Psoas muscle (tissue), 8 donors: ENCODE data around the gene TMEM163. TPM values are rescaled to one million over a fixed set of nuclear protein-coding genes. Genes with fewer than 3 reads are reported as not detected.

Source experiments
- ATAC-seq, 4 donors: fragments of 200-7000 bp; cut with Tn5 transposase; one replicate each; pipeline ENCODE4 v1.9.1; 2020; ENCODE audit warnings: moderate library complexity in 3 of 4, mild to moderate bottlenecking in 2 of 4
- DNase-seq, 2 donors: peaks; one replicate each; pipeline ENCODE4 v3.0.0-alpha.2; 2020
- H3K27ac ChIP-seq: fragments of 200-600 bp; one replicate; pipeline ENCODE4 v1.8.0; 2022
- H3K27me3 ChIP-seq, 3 donors: fragments of 200-600 bp in 1 of 3; one replicate each; pipeline versions ENCODE4 v1.6.1 to v1.8.0; 2013 to 2022; ENCODE audit warnings: low read length in 2 of 3, mild to moderate bottlenecking in 2 of 3, moderate library complexity in 1 of 3; ENCODE audit not compliant: insufficient read depth in 3 of 3
- H3K36me3 ChIP-seq, 2 donors: fragments of 200-600 bp in 1 of 2; one replicate each; pipeline versions ENCODE4 v1.6.1 to v1.8.0; 2013 to 2022; ENCODE audit warnings: low read depth in 1 of 2, mild to moderate bottlenecking in 1 of 2, moderate library complexity in 1 of 2; ENCODE audit not compliant: insufficient read depth in 1 of 2
- H3K4me1 ChIP-seq: fragments of 200-600 bp; one replicate; pipeline ENCODE4 v1.8.0; 2022
- H3K4me3 ChIP-seq: fragments of 200-600 bp; one replicate; pipeline ENCODE4 v1.8.0; 2022; ENCODE audit warnings: mild to moderate bottlenecking
- H3K9me3 ChIP-seq: fragments of 200-600 bp; one replicate; pipeline ENCODE4 v1.8.0; 2022
- WGBS, 3 donors: extraction: QIAGEN DNeasy Blood & Tissue Kit; methylation state at CpG; one replicate each; pipeline versions ENCODE4 v1.1.6 to v1.1.7; 2013; 5-methylcytosine and 5-hydroxymethylcytosine counted together
- intact Hi-C, 2 donors: fragments of 100-400 bp; cut with DNase I; formaldehyde crosslinking; loops; one replicate each; pipeline versions ENCODE4 v1.11.0 to v1.14.2; 2022
- polyA plus RNA-seq, 3 donors: library from polyadenylated mRNA; stranded (reverse); fragments of 200-250 nt; gene quantifications; one replicate each; pipeline ENCODE4 v1.2.3, GENCODE V29; 2013
- total RNA-seq, 4 donors: library from RNA; stranded (reverse); fragmentation: NEBNext Ultra II Directional in 2 of 4; extraction: Animal tissue kit (Norgen Biotek cat#: 25700) in 2 of 4; gene quantifications; one replicate each; pipeline versions ENCODE4 v1.2.1 to v1.2.4, GENCODE V29; 2021 to 2023
- TF ChIP-seq, protein P1 (sequence below): fragments of 200-600 bp; IDR thresholded peaks from one replicate; pipeline ENCODE4 v1.8.0; 2022; ENCODE audit warnings: antibody characterized with exemption
- donor health status: healthy with polysubstance abuse.
- donor health status: DM: no; HTN: no; CAD: no; lungs with moderate emphysema.
- donor health status: Bipolar disorder and iron deficiency.
- donor health status: healthy.
- donor health status: DM: yes; HTN: yes; CAD: no.
- donor health status: DM: no; HTN: no; CAD: no.
- donor health status: DM: no; HTN: no; CAD: no.
- donor health status: DM: yes; HTN: yes; CAD: no.

TMEM163 gene
- total and polyA plus RNA-seq, 7 donors: 0.17 to 0.52 (median 0.28) TPM; not detected in 1

DNA sequence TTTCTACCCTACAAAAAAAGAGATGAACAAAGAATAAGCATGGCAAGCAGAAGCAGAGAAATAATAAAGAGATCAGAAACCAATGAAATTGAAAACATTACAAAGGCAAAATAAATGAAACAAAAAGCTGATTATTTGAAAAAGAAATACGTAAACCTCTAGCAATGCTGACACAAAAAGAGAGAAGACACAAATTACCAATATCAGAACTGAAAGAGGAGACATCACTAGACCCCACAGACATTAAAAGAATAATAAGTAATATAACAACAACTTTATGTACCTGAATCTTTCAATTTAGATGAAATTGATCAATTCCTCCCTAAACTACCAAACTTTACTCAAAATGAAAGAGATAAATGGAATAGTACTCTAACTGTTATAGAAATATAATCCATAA, 75.9 kb downstream of the TMEM163 start:
- WGBS, 3 donors: 95 to 100% (median 97%) methylated on average over 1 of the region's 1 CpG
- Histone ChIP-seq H3K27me3 (no peaks in the 10 kb centered on the region), H3K4me1 (no peaks in the 10 kb centered on the region), H3K36me3 (no peaks in the 10 kb centered on the region), H3K9me3 (no peaks in the 10 kb centered on the region), H3K4me3 (no peak overlapping the region), H3K27ac (no peak overlapping the region)
- TF ChIP-seq, protein P1, sequence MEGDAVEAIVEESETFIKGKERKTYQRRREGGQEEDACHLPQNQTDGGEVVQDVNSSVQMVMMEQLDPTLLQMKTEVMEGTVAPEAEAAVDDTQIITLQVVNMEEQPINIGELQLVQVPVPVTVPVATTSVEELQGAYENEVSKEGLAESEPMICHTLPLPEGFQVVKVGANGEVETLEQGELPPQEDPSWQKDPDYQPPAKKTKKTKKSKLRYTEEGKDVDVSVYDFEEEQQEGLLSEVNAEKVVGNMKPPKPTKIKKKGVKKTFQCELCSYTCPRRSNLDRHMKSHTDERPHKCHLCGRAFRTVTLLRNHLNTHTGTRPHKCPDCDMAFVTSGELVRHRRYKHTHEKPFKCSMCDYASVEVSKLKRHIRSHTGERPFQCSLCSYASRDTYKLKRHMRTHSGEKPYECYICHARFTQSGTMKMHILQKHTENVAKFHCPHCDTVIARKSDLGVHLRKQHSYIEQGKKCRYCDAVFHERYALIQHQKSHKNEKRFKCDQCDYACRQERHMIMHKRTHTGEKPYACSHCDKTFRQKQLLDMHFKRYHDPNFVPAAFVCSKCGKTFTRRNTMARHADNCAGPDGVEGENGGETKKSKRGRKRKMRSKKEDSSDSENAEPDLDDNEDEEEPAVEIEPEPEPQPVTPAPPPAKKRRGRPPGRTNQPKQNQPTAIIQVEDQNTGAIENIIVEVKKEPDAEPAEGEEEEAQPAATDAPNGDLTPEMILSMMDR: no peak
- DNase-seq (no peak), ATAC-seq (no peak)
- intact Hi-C loops: no loop called here

DNA sequence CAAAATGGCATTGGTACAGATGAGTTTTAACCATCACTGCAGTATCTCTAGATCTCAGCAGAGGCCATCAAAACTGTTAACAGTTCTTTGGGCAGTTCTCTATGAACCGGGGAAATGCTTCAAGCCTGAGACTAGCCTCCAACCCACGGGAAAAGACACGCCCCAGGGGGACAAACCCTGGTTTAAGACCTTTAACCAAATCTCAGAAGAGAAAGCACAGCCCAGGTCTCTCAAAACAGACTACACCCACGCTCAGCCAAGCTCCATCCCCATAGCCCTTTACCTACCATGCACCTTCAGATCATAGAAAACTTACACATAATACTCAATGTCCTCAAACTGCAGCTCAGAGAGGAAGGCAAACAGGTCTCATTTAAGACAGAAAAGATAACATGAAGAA, 78.3 kb downstream of the TMEM163 start:
- ATAC-seq: no peak
- intact Hi-C loops: no loop called here
- no peaks in the 10 kb centered on the region for H3K4me1 ChIP-seq
- H3K27ac ChIP-seq: no peak overlapping the region
- no peaks in the 10 kb centered on the region for H3K36me3 ChIP-seq
- H3K4me3 ChIP-seq: no peak overlapping the region
- no peak for DNase-seq
- WGBS, 3 donors: 78 to 82% (median 80%) methylated on average over 4 of the region's 4 CpGs
- H3K9me3 ChIP-seq: no peaks in the 10 kb centered on the region
- peaks cover 0 to 2% (median 0%) of the 10 kb centered on the region in 3 donors for H3K27me3 ChIP-seq
- TF ChIP-seq, protein P1: no peak

DNA sequence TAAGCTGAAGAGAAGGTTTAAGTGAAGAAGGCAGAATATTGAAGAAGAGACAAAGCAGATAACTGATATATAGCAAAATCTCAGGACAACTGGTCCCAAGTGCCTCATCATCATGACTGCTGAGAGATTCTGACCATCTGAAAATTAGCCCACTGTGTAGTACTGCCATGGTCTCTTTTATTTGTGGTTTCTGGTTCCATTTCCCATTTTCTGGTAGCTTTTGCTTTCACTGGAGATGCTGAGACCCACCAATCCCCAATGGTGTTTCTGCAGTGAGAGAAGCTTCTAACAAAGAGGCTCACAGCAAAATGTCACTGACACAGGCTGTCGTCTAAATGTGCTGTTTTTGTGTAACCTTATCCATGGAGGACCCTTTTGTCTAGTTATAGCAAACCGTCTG, 79.5 kb downstream of the TMEM163 start:
- TF ChIP-seq, protein P1: no peak
- ATAC-seq (no peak), DNase-seq (no peak)
- 28 to 37% (median 30%) methylated on average over 2 of the region's 2 CpGs for whole genome bisulfite sequencing, 3 donors
- H3K27me3 ChIP-seq: peaks cover 0 to 2% (median 0%) of the 10 kb centered on the region in 3 donors
- H3K27ac ChIP-seq: no peak overlapping the region
- no peaks in the 10 kb centered on the region for H3K36me3 ChIP-seq
- intact Hi-C loops: no loop called here
- no peak overlapping the region for H3K4me3 ChIP-seq
- H3K9me3 ChIP-seq: no peaks in the 10 kb centered on the region
- H3K4me1 ChIP-seq: no peaks in the 10 kb centered on the region

DNA sequence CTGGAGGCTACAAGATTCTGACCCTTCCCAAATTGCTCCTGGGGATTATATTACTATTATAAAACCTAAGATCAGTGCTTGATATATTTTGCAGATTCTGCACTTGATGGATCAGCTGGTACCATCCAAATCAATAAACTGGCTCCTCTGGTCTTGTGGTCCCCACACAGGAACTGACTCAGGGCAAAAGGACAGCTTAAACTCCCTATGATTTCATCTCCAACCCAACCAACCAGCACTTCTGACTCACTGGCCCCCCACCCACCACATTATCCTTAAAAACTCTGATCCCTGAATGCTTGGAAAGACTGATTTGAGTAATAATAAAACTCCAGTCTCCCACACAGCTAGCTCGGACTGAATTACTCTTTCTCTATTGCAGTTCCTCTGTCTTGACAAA, 82.1 kb downstream of the TMEM163 start:
- TF ChIP-seq, protein P1: no peak
- DNase-seq (no peak), ATAC-seq (no peak)
- Histone ChIP-seq H3K4me3 (no peak overlapping the region), H3K36me3 (no peaks in the 10 kb centered on the region), H3K27ac (no peak overlapping the region), H3K9me3 (no peaks in the 10 kb centered on the region), H3K4me1 (no peaks in the 10 kb centered on the region), H3K27me3 (peaks cover 0 to 2% (median 0%) of the 10 kb centered on the region in 3 donors)
- WGBS, 3 donors: 79 to 88% (median 82%) methylated on average over 1 of the region's 1 CpG
- intact Hi-C loops: no loop called here

DNA sequence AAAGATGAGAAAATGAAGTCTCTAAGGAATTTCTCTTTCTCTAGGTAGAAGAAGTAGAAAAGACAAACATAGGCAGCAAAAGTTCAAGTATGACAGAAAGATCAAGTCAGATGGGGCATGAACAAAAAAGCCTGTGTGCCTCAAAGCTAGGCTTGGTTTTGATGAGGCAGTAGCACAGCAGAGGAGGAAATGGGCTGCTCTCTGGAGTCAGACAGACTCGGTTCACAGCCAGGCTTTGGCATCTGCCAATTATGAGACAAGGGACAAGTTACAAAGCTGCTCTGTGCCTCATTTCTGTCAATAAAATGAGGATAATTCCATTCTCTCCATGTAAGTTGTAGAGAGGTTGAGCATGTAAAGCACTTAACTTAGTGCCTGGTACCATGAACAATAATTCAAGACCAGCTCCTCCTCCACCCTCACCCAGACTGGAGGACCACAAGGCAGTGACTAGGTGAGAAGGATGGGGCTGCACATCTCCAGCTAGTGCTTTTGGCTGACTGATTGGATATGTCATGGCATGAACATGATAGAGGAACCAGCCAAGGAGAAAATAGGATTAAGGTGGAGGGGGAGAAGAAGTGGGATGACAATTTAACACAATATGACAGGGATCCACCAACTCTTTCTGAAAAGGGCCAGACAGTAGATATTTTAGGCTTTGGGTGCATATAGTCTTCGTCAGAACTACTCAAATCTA, 84.6 kb downstream of the TMEM163 start:
- no peak overlapping the region for H3K27ac ChIP-seq
- no peaks in the 10 kb centered on the region for H3K36me3 ChIP-seq
- DNase-seq (no peak), ATAC-seq (no peak)
- WGBS, 3 donors: 47 to 74% (median 53%) methylated on average over 2 of the region's 2 CpGs
- H3K4me3 ChIP-seq: no peak overlapping the region
- H3K9me3 ChIP-seq: no peaks in the 10 kb centered on the region
- no peaks in the 10 kb centered on the region for H3K4me1 ChIP-seq
- H3K27me3 ChIP-seq: peaks cover 0 to 2% (median 0%) of the 10 kb centered on the region in 3 donors
- TF ChIP-seq, protein P1: no peak
- intact Hi-C loops: no loop called here
